GM23248 (cell line): Measurements from ENCODE around the gene HEXIM1. TPM values are rescaled to one million over a fixed set of nuclear protein-coding genes. Genes with fewer than 3 reads are reported as not detected.

Experiments
- DNase-seq: peaks from one replicate; pipeline ENCODE4 v3.0.0-alpha.2; 2015
- H2AFZ ChIP-seq: fragments of 200-600 bp; sonication (generic); 2 replicates; pipeline ENCODE4 v1.6.1; 2016; ENCODE audit warnings: antibody characterized with exemption
- H3F3A ChIP-seq: fragments of 200-600 bp; sonication (generic); 2 replicates; pipeline ENCODE4 v1.6.1; 2016; ENCODE audit warnings: mild to moderate bottlenecking, antibody characterized with exemption, mixed run types; ENCODE audit not compliant: insufficient read depth
- H3K27ac ChIP-seq: fragments of 200-600 bp; sonication (generic); 2 replicates; pipeline ENCODE4 v1.5.1; 2016; ENCODE audit warnings: mild to moderate bottlenecking
- H3K27me3 ChIP-seq: fragments of 200-600 bp; sonication (generic); replicated peaks from 2 replicates; pipeline ENCODE4 v1.6.1; 2016; ENCODE audit warnings: mild to moderate bottlenecking; ENCODE audit not compliant: insufficient read depth
- H3K36me3 ChIP-seq: fragments of 200-600 bp; sonication (generic); 2 replicates; pipeline ENCODE4 v1.6.1; 2016; ENCODE audit warnings: low read depth, mild to moderate bottlenecking
- H3K4me1 ChIP-seq: fragments of 200-600 bp; sonication (generic); 2 replicates; pipeline ENCODE4 v1.6.1; 2016; ENCODE audit warnings: mild to moderate bottlenecking; ENCODE audit not compliant: insufficient read depth
- H3K4me2 ChIP-seq: fragments of 200-600 bp; sonication (generic); one replicate; pipeline ENCODE4 v1.6.1; 2016; ENCODE audit warnings: mild to moderate bottlenecking; ENCODE audit not compliant: unreplicated experiment
- H3K4me3 ChIP-seq: fragments of 200-600 bp; sonication (generic); 2 replicates; pipeline ENCODE4 v1.5.1; 2016; ENCODE audit warnings: mild to moderate bottlenecking
- H3K79me2 ChIP-seq: fragments of 200-600 bp; sonication (generic); 2 replicates; pipeline ENCODE4 v1.6.1; 2016; ENCODE audit warnings: mild to moderate bottlenecking; ENCODE audit not compliant: insufficient read depth
- H3K9ac ChIP-seq: fragments of 200-600 bp; sonication (generic); 2 replicates; pipeline ENCODE4 v1.6.1; 2016; ENCODE audit warnings: mild to moderate bottlenecking
- H3K9me2 ChIP-seq: fragments of 200-600 bp; sonication (generic); 2 replicates; pipeline ENCODE4 v1.6.1; 2016; ENCODE audit warnings: mixed run types, mild to moderate bottlenecking, moderate library complexity; ENCODE audit not compliant: insufficient read depth
- H3K9me3 ChIP-seq: fragments of 200-600 bp; sonication (generic); one replicate; pipeline ENCODE4 v1.6.1; 2017; ENCODE audit warnings: low read depth
- H4K20me1 ChIP-seq: fragments of 200-600 bp; sonication (generic); 2 replicates; pipeline ENCODE4 v1.6.0; 2016; ENCODE audit not compliant: insufficient read depth
- EZH2 ChIP-seq: fragments of 200-600 bp; sonication (generic); IDR thresholded peaks from 2 replicates; pipeline ENCODE4 v1.6.1; 2018; ENCODE audit warnings: antibody characterized with exemption, mild to moderate bottlenecking; ENCODE audit not compliant: insufficient read depth, poor library complexity, severe bottlenecking
- EZH2phosphoT487 ChIP-seq: fragments of 200-600 bp; sonication (generic); IDR thresholded peaks from 2 replicates; pipeline ENCODE4 v1.6.1; 2018; ENCODE audit warnings: antibody characterized with exemption, moderate library complexity, mild to moderate bottlenecking, low read depth; ENCODE audit not compliant: insufficient read depth
- WGBS, 2 experiments: methylation state at CpG; one replicate each; pipeline ENCODE4 v1.1.6; 2015 to 2017; ENCODE audit warnings: low lambda C conversion rate in 2 of 2, low coverage in 1 of 2; ENCODE audit errors: missing lambda C conversion rate in 2 of 2; 5-methylcytosine and 5-hydroxymethylcytosine counted together
- in situ Hi-C: fragments of 300-500 bp; cut with MboI; formaldehyde crosslinking; loops from 2 replicates; pipeline ENCODE4 v1.15.0; 2020
- polyA plus RNA-seq: library from polyadenylated mRNA; unstranded; fragments of >200 nt; fragmentation: Nextera tagmentation; extraction: Ambion mirVana; gene quantifications from 2 replicates; pipeline ENCODE4 v1.2.1, GENCODE V29; 2016
- total RNA-seq: library from RNA; depleted of rRNA; stranded (reverse); fragments of >200 nt; shearing (Covaris generic); gene quantifications from 2 replicates; pipeline ENCODE4 v1.2.3, GENCODE V29; 2014

HEXIM1 gene
- total and polyA plus RNA-seq, 2 experiments from 2014 or later: 10.6 to 16.2 TPM

DNA sequence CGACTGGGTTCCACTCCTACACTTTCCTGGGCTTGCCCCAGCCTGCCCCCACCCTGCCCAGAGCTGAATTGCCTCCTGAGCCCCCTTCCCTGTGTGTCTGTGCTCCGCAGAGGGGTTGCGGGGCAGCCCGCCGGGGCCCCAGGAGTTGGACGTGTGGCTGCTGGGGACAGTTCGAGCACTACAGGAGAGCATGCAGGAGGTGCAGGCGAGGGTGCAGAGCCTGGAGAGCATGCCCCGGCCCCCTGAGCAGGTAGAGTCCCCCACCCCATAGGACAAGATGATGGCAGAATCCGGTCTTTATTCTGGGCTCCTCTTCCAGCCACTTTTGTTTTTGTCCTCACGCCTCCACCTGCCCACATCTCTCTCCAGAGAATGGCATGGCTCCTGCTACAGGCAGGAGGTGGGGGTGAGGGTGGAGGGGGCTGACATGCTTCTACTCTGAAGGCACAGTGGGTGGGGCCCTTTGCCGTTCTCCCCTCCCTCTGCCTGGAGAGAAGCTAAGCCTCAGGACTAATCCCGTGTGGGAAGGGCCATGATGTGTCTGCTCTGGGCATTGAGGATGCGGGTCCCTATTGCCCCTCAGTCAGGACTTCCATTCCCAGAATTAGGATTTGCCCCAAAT is 9.3 kb upstream of the HEXIM1 start:
- H3K9ac ChIP-seq: no peak overlapping the region
- no peaks in the 10 kb centered on the region for H3K9me2 ChIP-seq
- no peaks in the 10 kb centered on the region for H4K20me1 ChIP-seq
- H3K27ac ChIP-seq: no peak overlapping the region
- DNase-seq: no peak
- in situ Hi-C loops: loop anchor here (5.0 kb wide), 1 partner anchor 58 kb away; no protein-coding TSS in a partner anchor
- no peak for TF ChIP-seq EZH2phosphoT487
- TF ChIP-seq EZH2: no peak
- no peak overlapping the region for H3K4me3 ChIP-seq
- peaks cover 7% of the 10 kb centered on the region; the same call in 1 of the 2 replicates for H3F3A ChIP-seq
- no peaks in the 10 kb centered on the region for H3K9me3 ChIP-seq
- no peak overlapping the region for H3K4me2 ChIP-seq
- no peaks in the 10 kb centered on the region for H3K79me2 ChIP-seq
- H3K4me1 ChIP-seq: peaks cover 5% of the 10 kb centered on the region; the same call in 1 of the 2 replicates
- H2AFZ ChIP-seq: no peak overlapping the region
- no peaks in the 10 kb centered on the region for H3K36me3 ChIP-seq
- no peaks in the 10 kb centered on the region for H3K27me3 ChIP-seq
- 81 to 86% methylated on average over 11 to 14 of the region's 14 CpGs for WGBS, 2 experiments

DNA sequence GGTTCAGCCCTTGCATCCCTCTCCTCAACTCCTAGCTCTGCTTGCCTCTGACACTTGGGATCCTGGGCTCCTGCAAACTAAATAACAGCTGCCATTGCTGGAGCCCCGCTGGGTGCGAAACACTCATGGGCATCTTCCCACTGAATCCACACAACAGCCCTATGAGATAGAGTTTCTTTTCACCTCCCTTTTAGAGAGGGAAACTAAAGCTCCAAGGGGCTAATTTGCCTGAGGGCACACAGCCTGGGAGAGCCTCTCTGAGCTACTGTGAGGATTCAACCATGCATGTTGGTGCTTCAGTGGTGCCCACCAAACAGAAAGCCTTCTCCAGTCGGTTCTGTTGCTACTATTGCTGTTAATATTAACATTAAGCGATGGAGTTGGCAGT is 8.7 kb upstream of the HEXIM1 start:
- H3K4me1 ChIP-seq: peaks cover 5% of the 10 kb centered on the region; the same call in 1 of the 2 replicates
- no peaks in the 10 kb centered on the region for H3K36me3 ChIP-seq
- no peak for DNase-seq
- no peak for TF ChIP-seq EZH2phosphoT487
- no peak for TF ChIP-seq EZH2
- H3K79me2 ChIP-seq: no peaks in the 10 kb centered on the region
- no peaks in the 10 kb centered on the region for H3K9me3 ChIP-seq
- H3K9me2 ChIP-seq: no peaks in the 10 kb centered on the region
- H3K4me2 ChIP-seq: no peak overlapping the region
- no peak overlapping the region for H2AFZ ChIP-seq
- H3F3A ChIP-seq: peaks cover 7% of the 10 kb centered on the region; the same call in 1 of the 2 replicates
- in situ Hi-C loops: loop anchor here (5.0 kb wide), 1 partner anchor 58 kb away; no protein-coding TSS in a partner anchor
- H3K27me3 ChIP-seq: no peaks in the 10 kb centered on the region
- H3K9ac ChIP-seq: no peak overlapping the region
- H3K4me3 ChIP-seq: no peak overlapping the region
- no peaks in the 10 kb centered on the region for H4K20me1 ChIP-seq
- no peak overlapping the region for H3K27ac ChIP-seq
- 85 to 87% methylated on average over 4 of the region's 4 CpGs for WGBS, 2 experiments

DNA sequence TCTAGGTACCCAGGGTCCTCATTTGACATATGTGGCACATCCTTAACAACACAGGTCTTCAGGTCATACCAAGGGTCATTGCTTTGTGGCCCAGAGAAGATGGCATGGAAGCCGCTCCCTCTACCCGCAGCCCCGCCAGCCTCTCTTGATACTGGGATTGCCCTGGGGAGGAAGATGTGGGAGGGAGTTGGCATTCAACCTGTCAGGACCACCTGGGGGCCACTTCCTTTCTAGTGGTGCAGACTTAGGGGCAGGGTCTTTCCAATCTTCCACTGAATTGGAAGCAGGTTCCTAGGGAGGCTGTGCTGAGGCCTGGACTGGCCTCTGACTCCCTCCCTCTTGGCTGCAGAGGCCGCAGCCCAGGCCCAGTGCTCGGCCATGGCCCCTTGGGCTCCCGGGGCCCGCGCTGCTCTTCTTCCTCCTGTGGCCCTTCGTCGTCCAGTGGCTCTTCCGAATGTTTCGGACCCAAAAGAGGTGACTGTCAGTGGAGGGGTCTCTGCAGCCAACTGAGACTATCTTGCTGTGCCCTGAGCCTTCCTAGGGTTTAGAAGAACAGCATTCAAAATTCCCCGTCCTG is 5.1 kb upstream of the HEXIM1 start:
- Histone ChIP-seq H3K27ac (peak overlapping the region; percentile 81), H3K9ac (peak overlapping the region; percentile 81), H3K27me3 (no peaks in the 10 kb centered on the region), H3K4me1 (peaks cover 13% of the 10 kb centered on the region; the same call in 1 of the 2 replicates), H3F3A (peaks cover 15% of the 10 kb centered on the region), H3K9me3 (no peaks in the 10 kb centered on the region), H3K4me3 (peak overlapping the region; percentile 70; the same call in 1 of the 2 replicates), H4K20me1 (no peaks in the 10 kb centered on the region), H3K9me2 (no peaks in the 10 kb centered on the region), H3K79me2 (no peaks in the 10 kb centered on the region), H2AFZ (peak overlapping the region; percentile 75), H3K36me3 (no peaks in the 10 kb centered on the region), H3K4me2 (peak overlapping the region; percentile 68)
- peak; percentile 3 for DNase-seq
- 58 to 65% methylated on average over 12 to 13 of the region's 13 CpGs for WGBS, 2 experiments
- TF ChIP-seq EZH2: no peak
- no peak for TF ChIP-seq EZH2phosphoT487
- in situ Hi-C loops: no loop called here

DNA sequence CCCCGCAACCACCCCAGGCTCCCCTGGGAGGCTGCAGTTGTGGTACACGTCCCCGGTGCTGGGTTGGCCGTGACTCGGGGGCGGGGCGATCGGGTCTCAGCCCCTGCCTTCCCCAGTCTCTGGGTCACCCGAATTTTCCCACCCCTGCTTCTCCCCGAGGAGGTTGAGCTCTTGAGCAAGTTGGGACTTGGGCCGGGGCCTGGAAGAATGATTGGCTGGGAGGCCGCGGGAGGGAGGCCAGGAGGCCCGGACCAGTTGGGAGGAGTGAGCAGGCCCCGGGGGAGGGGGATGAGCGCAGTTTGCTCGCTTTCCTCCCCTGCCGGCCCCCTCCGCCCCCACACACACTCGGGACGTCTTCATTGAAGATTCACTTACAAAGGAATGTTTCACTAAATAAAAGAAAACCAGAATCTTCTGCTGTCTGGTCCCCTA is 4.5 kb upstream of the HEXIM1 start:
- peaks cover 17% of the 10 kb centered on the region for H3F3A ChIP-seq
- in situ Hi-C loops: no loop called here
- peak; percentile 92 for DNase-seq
- H3K27me3 ChIP-seq: no peaks in the 10 kb centered on the region
- H2AFZ ChIP-seq: peak overlapping the region; percentile 75
- H3K9me3 ChIP-seq: no peaks in the 10 kb centered on the region
- H4K20me1 ChIP-seq: no peaks in the 10 kb centered on the region
- H3K4me1 ChIP-seq: peaks cover 13% of the 10 kb centered on the region; the same call in 1 of the 2 replicates
- peaks cover 2% of the 10 kb centered on the region; the same call in 1 of the 2 replicates for H3K79me2 ChIP-seq
- H3K4me3 ChIP-seq: peak overlapping the region; percentile 70
- H3K9ac ChIP-seq: peak overlapping the region; percentile 81
- no peaks in the 10 kb centered on the region for H3K36me3 ChIP-seq
- TF ChIP-seq EZH2: no peak
- no peak for TF ChIP-seq EZH2phosphoT487
- H3K27ac ChIP-seq: peak overlapping the region; percentile 81
- H3K4me2 ChIP-seq: peak overlapping the region; percentile 68
- WGBS, 2 experiments: 3% methylated on average over 21 of the region's 21 CpGs
- H3K9me2 ChIP-seq: no peaks in the 10 kb centered on the region
